ENCODE results near the gene ANKS1B.
"Not testable (repeated sequence)": the region's sequence is repeated elsewhere in the genome, so short reads cannot be mapped to it uniquely, and the experiment has no call there.

Gene ANKS1B

DNA sequence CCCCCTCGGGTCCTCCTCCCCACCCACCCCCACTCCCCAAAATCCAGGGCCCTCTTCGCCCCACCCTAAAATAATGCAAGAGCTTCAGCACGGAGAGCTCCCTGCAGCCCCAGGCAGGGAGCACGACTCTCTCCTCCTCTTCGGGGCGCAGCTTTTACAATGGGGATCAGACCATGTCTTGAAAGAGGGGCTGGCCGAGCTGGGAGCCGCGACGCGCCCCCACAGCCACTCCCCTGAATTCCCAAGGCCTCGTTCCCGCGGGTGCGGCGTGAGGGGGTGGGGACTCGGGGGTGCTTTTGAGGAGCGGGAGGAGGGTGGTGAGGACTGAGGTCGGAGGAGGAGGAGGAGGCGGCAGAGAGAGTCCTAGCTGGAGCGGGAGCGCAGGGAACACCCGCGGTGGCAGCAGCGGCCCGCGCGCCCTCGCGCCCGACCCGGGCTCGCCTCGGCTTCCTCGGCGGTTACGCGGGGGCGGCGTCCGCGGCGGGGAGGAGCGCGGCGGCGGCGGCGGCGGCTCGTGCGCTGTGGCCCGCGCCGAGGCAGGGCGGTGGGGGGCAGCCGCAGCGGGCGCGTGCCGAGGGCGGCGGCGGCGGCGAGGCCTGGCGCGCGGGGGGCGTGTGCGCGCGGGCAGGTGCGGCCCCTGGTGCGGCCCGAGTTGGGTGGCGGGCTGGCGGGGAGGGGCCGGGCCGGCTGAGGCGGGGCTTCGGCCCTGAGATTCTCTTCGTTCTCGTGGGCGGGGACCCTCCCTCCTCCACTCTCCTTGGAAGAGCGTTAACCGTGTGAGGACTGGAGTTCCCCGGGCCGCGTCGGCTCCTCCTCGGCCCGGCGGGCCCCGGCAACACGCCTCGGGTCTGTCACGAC, at the start of gene ANKS1B:
ANKS1B (minus strand) TSS at position 666 of the 858 bp plus-strand sequence. CDS start 699 bp downstream, outside the sequence.
- DNase-seq (ENCODE audit: low spot score), result peak; percentile 76

DNA sequence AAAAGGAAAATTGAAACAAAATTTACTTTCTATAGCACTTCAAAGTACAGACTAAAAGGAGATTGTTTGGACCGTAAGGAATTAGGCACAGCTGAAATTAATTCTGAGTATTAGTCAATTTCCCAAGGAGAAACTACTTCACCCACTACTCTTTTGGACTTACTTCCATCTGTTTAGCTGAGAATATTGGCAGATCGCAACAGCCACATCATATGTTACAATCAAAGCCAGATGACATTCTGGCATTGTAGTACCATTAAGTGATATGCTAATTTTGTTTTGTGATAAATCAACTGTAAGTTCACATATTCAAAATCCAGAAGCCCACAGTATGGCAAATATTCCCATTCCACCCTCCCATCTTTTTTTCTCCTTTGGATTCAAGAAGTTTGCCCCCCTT, 47.1 kb upstream of the ANKS1B start:
- DNase-seq (ENCODE audit: low spot score), result peak; percentile 32

DNA sequence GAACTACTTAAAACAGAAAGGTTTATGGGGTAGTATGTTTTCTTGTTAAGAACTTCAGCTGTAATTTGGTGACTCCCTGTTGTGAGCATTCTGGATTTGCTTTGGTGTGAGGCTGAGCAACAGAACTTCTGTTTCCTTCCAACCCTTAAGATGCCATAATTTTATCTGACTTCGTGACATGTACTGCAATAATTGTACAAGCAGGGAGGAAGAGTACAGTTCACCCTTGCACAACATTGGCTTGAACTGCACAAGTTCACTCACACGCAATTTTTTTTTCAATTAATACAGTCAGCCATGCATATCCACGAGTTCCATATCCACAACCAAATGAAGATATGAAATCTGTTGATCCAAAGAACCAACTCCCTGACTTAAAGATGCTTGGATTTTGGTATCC, 42.9 kb upstream of the ANKS1B start:
- no peak for DNase-seq (ENCODE audit: low spot score)

GRCh38 chr12:100026241-100026640, 41.5 kb upstream of the ANKS1B start:
- DNase-seq (ENCODE audit: low spot score), result no peak

DNA sequence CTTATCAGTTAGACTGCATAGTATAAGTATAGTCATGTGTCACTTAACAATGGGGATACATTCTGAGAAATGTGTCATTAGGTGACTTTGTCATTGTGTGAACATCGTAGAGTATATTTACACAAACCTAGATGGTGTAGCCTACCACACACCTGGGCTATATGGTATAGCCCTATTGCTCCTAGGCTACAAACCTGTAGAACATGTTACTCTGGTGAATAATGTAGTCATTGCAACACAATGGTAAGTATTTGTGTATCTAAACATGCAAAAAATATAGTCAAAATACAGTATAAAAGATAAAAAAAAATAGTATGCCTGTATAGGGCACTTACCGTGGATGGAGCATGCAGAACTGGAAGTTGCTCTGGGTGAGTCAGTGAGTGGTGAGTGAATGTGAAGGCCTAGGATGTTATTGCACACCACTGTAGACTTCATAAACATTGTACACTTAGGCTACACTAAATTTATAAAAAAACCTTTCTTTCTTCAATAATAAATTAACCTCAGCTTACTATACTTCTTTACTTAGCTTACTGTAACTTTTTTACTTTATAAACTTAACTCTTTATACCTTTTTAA, 40.3 kb upstream of the ANKS1B start:
- DNase-seq (ENCODE audit: low spot score), result no peak

GRCh38 chr12:100020370-100020769, 35.6 kb upstream of the ANKS1B start:
- DNase-seq (ENCODE audit: low spot score), result no peak

DNA sequence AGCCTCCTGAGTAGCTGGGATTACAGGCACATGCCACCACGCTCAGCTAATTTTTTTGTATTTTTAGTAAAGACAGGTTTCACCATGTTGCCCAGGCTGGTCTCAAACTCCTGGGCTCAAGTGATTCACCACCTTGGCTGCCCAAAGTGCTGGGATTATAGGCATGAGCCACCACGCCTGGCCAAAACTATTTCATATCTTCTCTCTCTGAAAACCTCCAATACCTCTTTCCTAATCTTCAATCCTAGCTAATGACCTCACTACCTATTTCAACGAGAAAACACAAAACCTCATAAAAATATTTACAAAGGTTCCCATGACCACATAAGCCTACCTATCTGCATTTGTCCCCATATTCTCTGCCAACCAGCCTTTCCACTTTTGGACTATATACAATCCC, 32.3 kb upstream of the ANKS1B start:
- no peak for DNase-seq (ENCODE audit: low spot score)

GRCh38 chr12:100016304-100016703, 31.6 kb upstream of the ANKS1B start:
- DNase-seq (ENCODE audit: low spot score), result not testable (repeated sequence)

DNA sequence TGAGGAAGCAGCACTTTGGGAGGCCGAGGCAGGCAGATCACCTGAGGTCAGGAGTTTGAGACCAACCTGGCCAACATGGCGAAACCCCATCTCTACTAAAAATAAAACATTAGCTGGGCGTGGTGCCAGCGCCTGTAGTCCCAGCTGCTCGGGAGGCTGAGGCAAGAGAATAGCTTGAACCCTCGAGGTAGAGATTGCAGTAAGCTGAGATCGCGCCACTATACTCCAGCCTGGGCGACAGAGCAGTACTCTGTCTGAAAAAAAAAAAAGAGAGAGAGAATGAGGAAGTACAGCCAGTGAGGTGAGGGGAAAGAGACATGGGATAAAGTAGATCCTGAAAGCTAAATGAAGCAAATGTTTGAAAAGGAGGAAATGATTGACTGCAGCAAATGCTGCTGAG, 21.1 kb upstream of the ANKS1B start:
- not testable (repeated sequence) for DNase-seq (ENCODE audit: low spot score)

GRCh38 chr12:99997806-99998205, 13.1 kb upstream of the ANKS1B start:
- no peak for DNase-seq (ENCODE audit: low spot score)

DNA sequence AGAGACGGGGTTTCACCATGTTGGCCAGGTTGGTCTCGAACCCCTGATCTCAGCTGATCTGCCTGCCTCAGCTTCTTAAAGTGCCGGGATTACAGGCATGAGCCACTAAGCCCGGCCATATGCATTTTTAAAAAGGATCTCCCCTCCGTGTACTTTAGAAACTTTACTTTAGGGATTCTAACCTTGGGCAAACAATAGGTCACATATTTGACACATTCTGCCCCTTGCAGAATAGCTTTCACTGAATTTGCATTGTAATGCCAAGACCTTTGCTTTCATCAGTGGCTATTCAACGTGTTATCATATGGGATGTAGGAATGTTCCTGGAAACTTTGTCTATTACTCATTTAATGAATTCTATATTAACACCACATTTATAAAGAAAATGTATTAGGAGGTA, 11.4 kb upstream of the ANKS1B start:
- no peak for DNase-seq (ENCODE audit: low spot score)

GRCh38 chr12:99985631-99986030, 895 bp upstream of the ANKS1B start:
- DNase-seq (ENCODE audit: low spot score), result no peak

DNA sequence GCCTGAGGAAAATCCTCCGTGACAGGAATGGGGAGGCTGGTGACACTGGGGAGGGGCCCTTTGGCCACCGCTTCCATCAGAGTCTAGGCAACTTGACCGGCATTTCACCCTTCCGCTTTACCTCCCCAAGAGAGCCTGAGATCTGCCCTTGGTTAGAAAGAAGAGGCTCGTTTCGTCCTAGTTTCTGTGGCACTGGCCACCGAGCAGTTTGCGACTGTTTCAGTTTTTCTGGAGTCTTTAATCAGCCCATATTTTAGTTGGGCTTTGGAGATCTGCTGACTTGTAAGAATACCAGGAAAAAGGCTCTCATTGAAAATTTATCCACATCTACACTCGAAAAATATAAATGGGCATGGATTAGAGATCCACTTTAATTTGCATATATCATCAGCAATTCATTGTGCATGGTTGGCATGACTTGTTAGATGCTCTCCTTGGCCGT, 414 bp upstream of the ANKS1B start:
- no peak for DNase-seq (ENCODE audit: low spot score)

GRCh38 chr12:99983456-99984258, 1.1 kb downstream of the ANKS1B start:
- no peak for DNase-seq (ENCODE audit: low spot score)

GRCh38 chr12:99981639-99982190, 3.0 kb downstream of the ANKS1B start:
- no peak for DNase-seq (ENCODE audit: low spot score)

- DNase-seq (ENCODE audit: low spot score), result no peak
Observed at GRCh38 chr12:99979471-99979870, 5.3 kb downstream of the ANKS1B start.

DNA sequence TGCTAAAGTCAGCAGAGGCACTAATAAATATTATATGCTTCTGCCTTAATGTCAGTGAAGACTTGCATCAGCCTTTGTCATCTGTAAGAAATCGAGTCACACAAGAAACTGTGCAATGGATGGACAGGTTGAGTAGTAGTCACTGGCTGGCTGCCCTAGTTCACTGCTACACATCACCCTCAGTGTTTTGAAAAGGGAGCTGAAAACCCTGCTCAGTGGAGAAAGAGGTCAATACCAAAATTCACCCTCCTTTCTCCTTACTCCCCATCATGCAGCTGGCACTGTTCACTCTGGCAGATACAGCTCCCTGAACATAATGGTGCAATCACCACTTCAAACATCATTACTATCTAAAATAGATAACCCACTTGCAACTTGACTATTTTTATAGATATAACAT, 6.6 kb downstream of the ANKS1B start:
- no peak for DNase-seq (ENCODE audit: low spot score)

- DNase-seq (ENCODE audit: low spot score), result no peak
Observed at GRCh38 chr12:99977550-99977949, 7.2 kb downstream of the ANKS1B start.

DNA sequence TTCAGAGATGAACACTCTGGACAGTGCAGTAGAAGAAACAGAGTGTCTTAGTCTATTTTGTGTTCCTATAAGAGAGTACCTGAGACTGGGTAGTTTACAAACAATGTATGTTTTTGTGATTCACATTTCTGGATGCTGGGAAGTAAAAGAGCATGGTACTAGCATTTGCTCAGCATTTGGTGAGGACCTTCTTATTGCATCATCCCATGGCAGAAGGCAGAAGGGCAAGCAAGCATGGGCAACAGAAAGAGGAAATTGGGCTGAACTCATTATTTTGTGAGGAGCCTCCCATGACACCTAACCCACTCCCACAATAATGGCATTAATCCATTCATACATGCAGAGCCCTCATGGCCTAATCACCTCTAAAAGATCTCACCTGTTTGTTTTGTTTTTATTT, 8.0 kb downstream of the ANKS1B start:
- DNase-seq (ENCODE audit: low spot score), result no peak

DNA sequence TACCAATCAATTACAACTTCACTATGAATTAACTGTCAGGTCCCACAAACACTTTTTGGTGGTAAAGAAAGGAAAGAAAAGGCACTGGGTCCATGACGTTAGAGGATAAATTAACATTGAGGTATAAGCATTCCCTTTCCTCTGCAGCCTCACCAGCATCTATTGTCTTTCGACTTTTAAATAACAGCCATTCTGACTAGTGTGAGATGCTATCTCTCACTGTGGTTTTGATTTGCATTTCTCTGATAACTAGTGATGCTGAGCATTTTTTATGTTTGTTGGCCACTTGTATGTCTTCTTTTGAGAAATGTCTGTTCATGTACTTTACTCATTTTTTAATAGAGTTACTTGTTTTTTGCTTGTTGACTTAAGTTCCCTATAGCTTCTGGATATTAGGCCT, 9.4 kb downstream of the ANKS1B start:
- no peak for DNase-seq (ENCODE audit: low spot score)

- DNase-seq (ENCODE audit: low spot score), result no peak
Observed at GRCh38 chr12:99974146-99974545, 10.6 kb downstream of the ANKS1B start.

DNA sequence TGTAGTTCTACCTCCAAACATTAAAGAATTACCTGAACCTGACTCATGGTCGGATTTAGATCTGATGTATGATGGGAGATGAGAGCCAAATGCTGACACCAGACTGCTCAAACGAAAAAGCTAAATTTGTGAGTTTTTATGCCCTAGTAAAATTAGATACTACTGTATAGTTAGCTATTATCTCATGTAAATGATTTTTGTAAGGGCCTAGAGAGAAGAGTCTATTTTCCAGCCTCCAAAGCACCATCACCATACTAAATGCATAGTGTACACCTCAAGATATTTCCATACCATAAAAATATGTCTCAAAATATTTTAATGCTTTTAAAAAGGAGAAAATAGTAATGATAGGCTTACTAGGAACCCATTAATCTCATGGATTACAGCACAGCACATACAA, 18.3 kb downstream of the ANKS1B start:
- no peak for DNase-seq (ENCODE audit: low spot score)

All from GM03348 (cell line).